Suprapubic skin (tissue), 4 donors: Measurements from ENCODE around the gene LMF1. TPM values are rescaled to one million over a fixed set of nuclear protein-coding genes. Genes with fewer than 3 reads are reported as not detected.

ENCODE experiments used
- DNase-seq, 2 donors: peaks; one replicate each; pipeline ENCODE4 v3.0.0-alpha.2; 2019; ENCODE audit warnings: low spot score in 2 of 2
- H3K27ac ChIP-seq: fragments of 200-600 bp; sonication (generic); one replicate; pipeline ENCODE4 v1.5.1; 2019
- H3K27me3 ChIP-seq: fragments of 200-600 bp; sonication (generic); one replicate; pipeline ENCODE4 v1.5.1; 2019
- H3K36me3 ChIP-seq: fragments of 200-600 bp; sonication (generic); one replicate; pipeline ENCODE4 v1.5.1; 2019
- H3K4me1 ChIP-seq: fragments of 200-600 bp; sonication (generic); one replicate; pipeline ENCODE4 v1.5.1; 2019
- H3K4me3 ChIP-seq: fragments of 200-600 bp; sonication (generic); one replicate; pipeline ENCODE4 v1.5.1; 2019; ENCODE audit warnings: mild to moderate bottlenecking
- H3K9me3 ChIP-seq: fragments of 200-600 bp; sonication (generic); one replicate; pipeline ENCODE4 v1.5.1; 2019
- CTCF ChIP-seq, 2 donors: fragments of 200-600 bp in 1 of 2; fragments of 450-650 bp in 1 of 2; sonication (generic) in 1 of 2; IDR thresholded peaks; one replicate each; pipeline ENCODE4 v1.5.1; 2016 to 2019; ENCODE audit warnings: antibody characterized with exemption in 2 of 2, mild to moderate bottlenecking in 1 of 2, moderate library complexity in 1 of 2
- EP300 ChIP-seq: sonication (generic); formaldehyde crosslinking; IDR thresholded peaks from one replicate; pipeline ENCODE4 v1.6.1; 2017; ENCODE audit warnings: antibody characterized with exemption
- POLR2A ChIP-seq, 2 donors: fragments of 450-650 bp; IDR thresholded peaks; one replicate each; pipeline ENCODE4 v1.6.1; 2017; ENCODE audit warnings: antibody characterized with exemption in 2 of 2, mild to moderate bottlenecking in 2 of 2, moderate library complexity in 2 of 2
- POLR2AphosphoS5 ChIP-seq, 3 donors: sonication (generic); formaldehyde crosslinking; IDR thresholded peaks; one replicate each; pipeline ENCODE4 v1.6.1; 2017; ENCODE audit warnings: antibody characterized with exemption in 3 of 3
- WGBS: methylation state at CpG from one replicate; pipeline ENCODE4 v1.1.5; 2018; 5-methylcytosine and 5-hydroxymethylcytosine counted together
- total RNA-seq, 4 donors: library from RNA; depleted of rRNA; stranded (reverse); fragments of >200 nt; gene quantifications; one replicate each; pipeline ENCODE4 v1.1.0, GENCODE V29; 2016

LMF1 gene
- total RNA-seq, 4 donors from 2014 or later: 32.1 to 117 (median 38.0) TPM

- H3K4me1 ChIP-seq: peaks cover 13% of the 10 kb centered on the region
- no peak overlapping the region for H3K4me3 ChIP-seq
- 74% methylated on average over 6 of the region's 6 CpGs for WGBS
- no peak for DNase-seq
- peaks cover 70% of the 10 kb centered on the region for H3K27me3 ChIP-seq
- peaks cover 12% of the 10 kb centered on the region for H3K9me3 ChIP-seq
- TF ChIP-seq CTCF (IDR thresholded peaks at IDR 0.05) (no peak), EP300 (no peak), POLR2A (IDR thresholded peaks at IDR 0.05) (no peak), POLR2AphosphoS5 (IDR thresholded peaks at IDR 0.05) (no peak)
- no peak overlapping the region for H3K27ac ChIP-seq
- no peaks in the 10 kb centered on the region for H3K36me3 ChIP-seq
These were observed 25.9 kb upstream of the LMF1 start for GRCh38 chr16:996681-997080.

DNA sequence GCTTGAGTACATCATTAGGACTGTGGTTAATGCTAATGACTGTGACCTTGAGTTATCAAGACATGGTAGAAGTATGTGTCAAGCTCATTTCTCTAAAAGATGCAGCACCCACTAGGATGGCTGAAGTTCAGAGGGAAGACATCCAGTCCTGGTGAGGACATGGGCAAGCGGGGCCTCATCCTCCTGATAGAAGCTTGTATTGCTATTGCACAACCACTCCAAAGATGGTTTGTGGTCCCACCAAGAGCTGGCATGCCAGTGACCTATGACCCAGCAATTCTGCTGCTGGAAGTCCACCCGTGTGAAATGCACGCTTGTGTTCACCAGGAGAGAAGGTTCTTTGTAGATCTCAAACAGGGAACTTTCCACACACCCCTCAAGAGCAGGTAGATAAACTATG lies 25.0 kb upstream of the LMF1 start:
- Histone ChIP-seq H3K27ac (no peak overlapping the region), H3K4me3 (no peak overlapping the region), H3K36me3 (no peaks in the 10 kb centered on the region), H3K9me3 (peaks cover 12% of the 10 kb centered on the region), H3K27me3 (peaks cover 70% of the 10 kb centered on the region), H3K4me1 (peaks cover 13% of the 10 kb centered on the region)
- 83% methylated on average over 3 of the region's 3 CpGs for WGBS
- TF ChIP-seq POLR2AphosphoS5 (IDR thresholded peaks at IDR 0.05): no peak
- TF ChIP-seq POLR2A (IDR thresholded peaks at IDR 0.05): no peak
- no peak for TF ChIP-seq EP300
- TF ChIP-seq CTCF (IDR thresholded peaks at IDR 0.05): no peak
- DNase-seq: no peak

- Histone ChIP-seq H3K4me3 (no peak overlapping the region), H3K36me3 (no peaks in the 10 kb centered on the region), H3K4me1 (peaks cover 13% of the 10 kb centered on the region), H3K27ac (no peak overlapping the region), H3K27me3 (peaks cover 66% of the 10 kb centered on the region), H3K9me3 (peaks cover 12% of the 10 kb centered on the region)
- 86% methylated on average over 3 of the region's 3 CpGs for WGBS
- no peak for DNase-seq
- TF ChIP-seq CTCF (IDR thresholded peaks at IDR 0.05) (no peak), POLR2A (IDR thresholded peaks at IDR 0.05) (no peak), EP300 (no peak), POLR2AphosphoS5 (IDR thresholded peaks at IDR 0.05) (no peak)
These were observed 24.3 kb upstream of the LMF1 start for GRCh38 chr16:995087-995486.

DNA sequence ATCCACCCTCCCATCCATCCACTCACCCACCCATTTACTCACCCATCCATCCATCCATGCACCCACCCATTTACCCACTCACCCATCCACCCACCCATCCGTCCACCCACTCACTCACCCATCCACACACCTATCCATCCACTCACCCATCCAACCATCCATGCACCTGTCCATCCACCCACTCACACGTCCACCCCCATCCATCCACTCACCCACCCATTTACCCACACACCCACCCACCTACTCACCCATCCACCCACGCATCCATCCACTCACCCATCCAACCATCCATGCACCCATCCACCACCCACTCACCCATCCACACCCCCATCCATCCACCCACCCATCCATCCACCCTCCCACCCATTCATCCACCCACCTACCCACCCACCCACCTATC lies 22.9 kb upstream of the LMF1 start:
- H3K36me3 ChIP-seq: no peaks in the 10 kb centered on the region
- H3K27ac ChIP-seq: no peak overlapping the region
- H3K9me3 ChIP-seq: peaks cover 12% of the 10 kb centered on the region
- H3K4me3 ChIP-seq: no peak overlapping the region
- peaks cover 13% of the 10 kb centered on the region for H3K4me1 ChIP-seq
- DNase-seq: no peak
- WGBS: 88% methylated on average over 3 of the region's 3 CpGs
- TF ChIP-seq POLR2AphosphoS5 (IDR thresholded peaks at IDR 0.05) (no peak), EP300 (no peak), POLR2A (IDR thresholded peaks at IDR 0.05) (no peak), CTCF (IDR thresholded peaks at IDR 0.05) (no peak)
- peaks cover 64% of the 10 kb centered on the region for H3K27me3 ChIP-seq

DNA sequence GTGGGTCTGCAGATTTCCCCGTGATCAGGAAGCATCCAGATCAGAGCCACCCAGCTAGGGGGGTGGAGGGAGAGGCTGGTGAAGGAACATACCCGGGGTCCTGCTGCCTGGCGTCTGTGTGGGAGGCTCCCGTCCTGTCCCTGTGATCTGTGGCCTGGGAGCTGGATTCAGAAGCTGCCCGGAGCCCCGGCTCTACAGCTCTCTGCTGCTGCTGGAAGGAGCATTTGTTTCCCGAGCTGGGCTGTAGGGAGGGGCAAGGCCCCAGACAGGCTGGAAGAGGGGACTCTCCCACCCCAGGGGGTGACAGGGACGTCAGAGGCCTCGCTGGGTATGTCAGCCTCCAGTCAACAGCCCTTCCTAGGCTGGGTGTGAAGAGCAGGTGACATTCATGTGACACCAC lies 21.0 kb upstream of the LMF1 start:
- Histone ChIP-seq H3K4me1 (no peaks in the 10 kb centered on the region), H3K36me3 (no peaks in the 10 kb centered on the region), H3K27ac (no peak overlapping the region), H3K9me3 (peaks cover 12% of the 10 kb centered on the region), H3K27me3 (peaks cover 67% of the 10 kb centered on the region), H3K4me3 (no peak overlapping the region)
- TF ChIP-seq POLR2AphosphoS5 (IDR thresholded peaks at IDR 0.05) (no peak), CTCF (IDR thresholded peaks at IDR 0.05) (no peak)
- DNase-seq: no peak
- WGBS: 71% methylated on average over 4 of the region's 9 CpGs
